GM18517 (cell line): Measurements from ENCODE around the gene PGGT1B.

Source experiments
- ATAC-seq: cut with Tn5 transposase; IDR thresholded peaks from one replicate; pipeline ENCODE4 v1.9.1; 2021; ENCODE audit warnings: mild to moderate bottlenecking, moderate library complexity; ENCODE audit not compliant: unreplicated experiment

Gene PGGT1B

GRCh38 chr5:115262321-115263077 lies at the start of gene PGGT1B:
Gene PGGT1B, minus strand, starts transcription at chr5:115262877. Its CDS starts 26 bp downstream, at chr5:115262851.
- ATAC-seq: peak; percentile 91

GRCh38 chr5:115309751-115310370 lies 47.2 kb upstream of the PGGT1B start:
- ATAC-seq: no peak

GRCh38 chr5:115308815-115309214 lies 46.1 kb upstream of the PGGT1B start:
- no peak for ATAC-seq

GRCh38 chr5:115306011-115306536 lies 43.4 kb upstream of the PGGT1B start:
- ATAC-seq: no peak

- ATAC-seq: no peak
These were observed 41.8 kb upstream of the PGGT1B start for GRCh38 chr5:115304496-115304895.

- no peak for ATAC-seq
These were observed 36.1 kb upstream of the PGGT1B start for GRCh38 chr5:115298811-115299210.

- no peak for ATAC-seq
These were observed 34.4 kb upstream of the PGGT1B start for GRCh38 chr5:115297031-115297430.

- ATAC-seq: peak; percentile 83
These were observed 33.7 kb upstream of the PGGT1B start, which contains the start of gene CCDC112 for GRCh38 chr5:115296124-115297022. Gene CCDC112, minus strand, starts transcription at chr5:115296654. Its CDS starts 111 bp downstream, at chr5:115296543.

- ATAC-seq: peak; percentile 28
These were observed 33.1 kb upstream of the PGGT1B start for GRCh38 chr5:115295777-115296123.

- no peak for ATAC-seq
These were observed 28.7 kb upstream of the PGGT1B start for GRCh38 chr5:115291397-115291796.

GRCh38 chr5:115289104-115289503 lies 26.4 kb upstream of the PGGT1B start:
- no peak for ATAC-seq

GRCh38 chr5:115284021-115284420 lies 21.3 kb upstream of the PGGT1B start:
- ATAC-seq: no peak

GRCh38 chr5:115282131-115282530 lies 19.5 kb upstream of the PGGT1B start:
- no peak for ATAC-seq

GRCh38 chr5:115274584-115274983 lies 11.9 kb upstream of the PGGT1B start:
- ATAC-seq: no peak

GRCh38 chr5:115272297-115272958 lies 9.8 kb upstream of the PGGT1B start:
- ATAC-seq: no peak

- ATAC-seq: no peak
These were observed 8.8 kb upstream of the PGGT1B start for GRCh38 chr5:115271295-115272050.

- no peak for ATAC-seq
These were observed 4.9 kb upstream of the PGGT1B start for GRCh38 chr5:115267617-115268016.

- no peak for ATAC-seq
These were observed 2.5 kb upstream of the PGGT1B start for GRCh38 chr5:115265220-115265619.

- ATAC-seq: no peak
These were observed 2.1 kb upstream of the PGGT1B start for GRCh38 chr5:115264786-115265185.

- no peak for ATAC-seq
These were observed 352 bp upstream of the PGGT1B start for GRCh38 chr5:115263078-115263380.
